ENCODE data around the gene MEGF8.

Gene MEGF8

GRCh38 chr19:42427313-42427712 is 101.9 kb downstream of the MEGF8 start, which contains the start of gene LIPE:
TSS of gene LIPE (minus strand) at chr19:42427388. CDS start at chr19:42427149, 239 bp downstream.
- TF ChIP-seq FOXP2 (optimal IDR thresholded peaks at IDR 0.05; ENCODE audit: borderline replicate concordance, extremely low read depth, extremely low read length, insufficient read depth) (no peak), SIN3A (IDR thresholded peaks at IDR 0.05; ENCODE audit: borderline replicate concordance, insufficient read depth, low read length) (no peak), POLR2AphosphoS5 (IDR thresholded peaks at IDR 0.05; ENCODE audit: low read depth, low read length) (no peak), REST (IDR thresholded peaks at IDR 0.05; ENCODE audit: insufficient read depth in 1 of 2, low read depth in 2 of 2, low read length in 2 of 2) (no peak), TAF1 (IDR thresholded peaks at IDR 0.05; ENCODE audit: borderline replicate concordance, insufficient read depth, low read length) (no peak)

Data from PFSK-1 (cell line).